G401 (cell line): ENCODE results near the gene KRT85. TPM values are rescaled to one million over a fixed set of nuclear protein-coding genes. Genes with fewer than 3 reads are reported as not detected.
"Not testable (repeated sequence)": the region's sequence is repeated elsewhere in the genome, so short reads cannot be mapped to it uniquely, and the experiment has no call there.

ENCODE experiments used
- DNase-seq: peaks from one replicate; pipeline ENCODE4 v3.0.0-alpha.2; 2015; ENCODE audit warnings: low spot score
- in situ Hi-C: cut with HindIII; loops from 2 replicates; pipeline ENCODE4 v1.10.0; 2016; ENCODE audit warnings: low sequenced_read_pairs, mixed read lengths
- total RNA-seq: library from RNA; depleted of rRNA; stranded (reverse); fragments of >200 nt; shearing (Covaris generic); gene quantifications from 2 replicates; pipeline ENCODE4 v1.2.3, GENCODE V29; 2014; rRNA removed

KRT85 gene
- total RNA-seq = not detected in 2 replicates

GRCh38 chr12:52366738-52367485 lies at the start of gene KRT85:
TSS of gene KRT85 (minus strand) at chr12:52367481. CDS start at chr12:52367405, 76 bp downstream.
- DNase-seq = no peak
- in situ Hi-C loops = no loop called here

GRCh38 chr12:52416795-52417194 lies 49.5 kb upstream of the KRT85 start:
- no peak for DNase-seq
- in situ Hi-C loops = no loop called here

GRCh38 chr12:52415870-52416750 lies 48.8 kb upstream of the KRT85 start:
- in situ Hi-C loops = no loop called here

GRCh38 chr12:52414936-52415335 lies 47.7 kb upstream of the KRT85 start:
- no peak for DNase-seq
- in situ Hi-C loops = no loop called here

More at GRCh38 chr12:52415870-52416750, 48.8 kb upstream of the KRT85 start:
- DNase-seq = no peak

GRCh38 chr12:52413782-52414345 lies 46.6 kb upstream of the KRT85 start:
- no peak for DNase-seq
- in situ Hi-C loops = no loop called here

- in situ Hi-C loops = no loop called here
- no peak for DNase-seq
These were observed 45.9 kb upstream of the KRT85 start for GRCh38 chr12:52413202-52413601.

GRCh38 chr12:52411815-52412214 lies 44.5 kb upstream of the KRT85 start:
- no peak for DNase-seq
- in situ Hi-C loops = no loop called here

GRCh38 chr12:52410589-52411248 lies 43.4 kb upstream of the KRT85 start:
- in situ Hi-C loops = not testable (repeated sequence)

GRCh38 chr12:52407918-52408317 lies 40.6 kb upstream of the KRT85 start:
- in situ Hi-C loops = no loop called here
- no peak for DNase-seq

More at GRCh38 chr12:52410589-52411248, 43.4 kb upstream of the KRT85 start:
- not testable (repeated sequence) for DNase-seq

GRCh38 chr12:52405922-52406385 lies 38.7 kb upstream of the KRT85 start, which contains the start of gene KRT82:
TSS of gene KRT82 (minus strand) at chr12:52406335. CDS start at chr12:52406277, 58 bp downstream.
- in situ Hi-C loops = no loop called here

GRCh38 chr12:52404951-52405350 lies 37.7 kb upstream of the KRT85 start:
- in situ Hi-C loops = no loop called here
- DNase-seq = no peak

More at GRCh38 chr12:52405922-52406385, 38.7 kb upstream of the KRT85 start, which contains the start of gene KRT82:
- no peak for DNase-seq

- in situ Hi-C loops = no loop called here
These were observed 36.3 kb upstream of the KRT85 start for GRCh38 chr12:52403561-52403960.

GRCh38 chr12:52402873-52403540 lies 35.7 kb upstream of the KRT85 start:
- in situ Hi-C loops = no loop called here
- DNase-seq = no peak

More at GRCh38 chr12:52403561-52403960, 36.3 kb upstream of the KRT85 start:
- no peak for DNase-seq

- in situ Hi-C loops = no loop called here
- no peak for DNase-seq
These were observed 35.1 kb upstream of the KRT85 start for GRCh38 chr12:52402377-52402776.

GRCh38 chr12:52401926-52402325 lies 34.6 kb upstream of the KRT85 start:
- in situ Hi-C loops = no loop called here
- no peak for DNase-seq

GRCh38 chr12:52401526-52401925 lies 34.2 kb upstream of the KRT85 start:
- DNase-seq = no peak

GRCh38 chr12:52400906-52401305 lies 33.6 kb upstream of the KRT85 start:
- in situ Hi-C loops = no loop called here
- DNase-seq = no peak

More at GRCh38 chr12:52401526-52401925, 34.2 kb upstream of the KRT85 start:
- in situ Hi-C loops = no loop called here

- in situ Hi-C loops = no loop called here
- DNase-seq = no peak
These were observed 32.5 kb upstream of the KRT85 start for GRCh38 chr12:52399756-52400155.
